Measurements from ENCODE around the gene PLEKHA7. TPM values are rescaled to one million over a fixed set of nuclear protein-coding genes. Genes with fewer than 3 reads are reported as not detected.

The PLEKHA7 gene
- total RNA-seq, 2 experiments from 2014 or later = 2.3 to 3.4 TPM

- DNase-seq = no peak
- Mint-ChIP-seq H3K9me3 (no peaks in the 10 kb centered on the region), H3K36me3 (ENCODE audit: low read depth) (no peaks in the 10 kb centered on the region), H3K27ac (no peak overlapping the region), H3K4me1 (peaks cover 2% of the 10 kb centered on the region), H3K4me3 (no peak overlapping the region), H3K27me3 (peaks cover 4% of the 10 kb centered on the region)
- CTCF ChIA-PET = interaction anchor here (1.0 kb wide), 1 partner anchor 12 kb away, joined by 3 read pairs; no protein-coding TSS in a partner anchor
- POLR2A ChIA-PET = no interaction called here
Measured at GRCh38 chr11:16777613-16777975, 236.6 kb downstream of the PLEKHA7 start.

GRCh38 chr11:16776711-16777612 is 237.3 kb downstream of the PLEKHA7 start:
- H3K4me3 Mint-ChIP-seq = no peak overlapping the region
- H3K36me3 Mint-ChIP-seq (ENCODE audit: low read depth) = no peaks in the 10 kb centered on the region
- H3K27ac Mint-ChIP-seq = no peak overlapping the region
- peaks cover 4% of the 10 kb centered on the region for H3K27me3 Mint-ChIP-seq
- peaks cover 2% of the 10 kb centered on the region for H3K4me1 Mint-ChIP-seq
- CTCF ChIA-PET = no interaction called here
- no peaks in the 10 kb centered on the region for H3K9me3 Mint-ChIP-seq
- POLR2A ChIA-PET = no interaction called here
- no peak for DNase-seq

DNA sequence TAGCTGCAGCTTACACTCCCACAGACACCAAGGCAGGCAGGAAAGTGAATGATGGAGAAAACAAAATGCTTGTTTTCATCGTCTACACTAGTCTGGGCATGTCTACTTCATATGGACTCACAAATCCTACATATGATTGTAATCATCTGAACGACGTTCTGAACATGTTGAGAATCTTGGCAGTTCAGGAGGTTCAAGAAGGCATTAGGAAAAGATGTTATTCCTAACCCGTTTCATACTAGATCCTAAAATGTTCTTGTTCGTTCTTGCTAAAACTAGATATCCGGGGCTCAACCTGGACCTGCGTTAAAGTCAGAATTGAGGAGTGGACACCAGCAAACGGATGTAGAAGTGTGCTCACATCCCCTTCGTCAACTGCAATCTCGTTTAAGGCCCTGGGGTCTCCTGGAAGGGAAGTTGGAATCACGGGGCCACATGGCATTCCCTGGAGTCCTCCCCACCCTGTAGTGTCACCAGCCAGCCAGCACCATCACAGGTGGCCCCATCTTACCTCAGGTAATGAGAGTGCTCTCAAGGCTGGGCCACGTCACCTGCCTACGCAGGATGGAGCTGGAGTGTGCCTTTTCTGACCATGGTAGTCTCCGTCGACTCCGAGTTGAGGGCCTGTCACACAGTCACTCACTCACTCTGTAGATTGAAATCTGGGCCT is 238.5 kb downstream of the PLEKHA7 start:
- Mint-ChIP-seq H3K4me3 (no peak overlapping the region), H3K9me3 (no peaks in the 10 kb centered on the region), H3K27me3 (peaks cover 6% of the 10 kb centered on the region), H3K27ac (no peak overlapping the region), H3K36me3 (ENCODE audit: low read depth) (no peaks in the 10 kb centered on the region), H3K4me1 (peaks cover 2% of the 10 kb centered on the region)
- ChIA-PET CTCF (no interaction called here), POLR2A (no interaction called here)
- DNase-seq = no peak

- ChIA-PET CTCF (no interaction called here), POLR2A (no interaction called here)
- DNase-seq = no peak
- no peak overlapping the region for H3K27ac Mint-ChIP-seq
- H3K4me1 Mint-ChIP-seq = peaks cover 2% of the 10 kb centered on the region
- H3K27me3 Mint-ChIP-seq = peaks cover 6% of the 10 kb centered on the region
- H3K36me3 Mint-ChIP-seq (ENCODE audit: low read depth) = no peaks in the 10 kb centered on the region
- no peaks in the 10 kb centered on the region for H3K9me3 Mint-ChIP-seq
- H3K4me3 Mint-ChIP-seq = no peak overlapping the region
Measured at GRCh38 chr11:16774936-16775613, 239.1 kb downstream of the PLEKHA7 start.

DNA sequence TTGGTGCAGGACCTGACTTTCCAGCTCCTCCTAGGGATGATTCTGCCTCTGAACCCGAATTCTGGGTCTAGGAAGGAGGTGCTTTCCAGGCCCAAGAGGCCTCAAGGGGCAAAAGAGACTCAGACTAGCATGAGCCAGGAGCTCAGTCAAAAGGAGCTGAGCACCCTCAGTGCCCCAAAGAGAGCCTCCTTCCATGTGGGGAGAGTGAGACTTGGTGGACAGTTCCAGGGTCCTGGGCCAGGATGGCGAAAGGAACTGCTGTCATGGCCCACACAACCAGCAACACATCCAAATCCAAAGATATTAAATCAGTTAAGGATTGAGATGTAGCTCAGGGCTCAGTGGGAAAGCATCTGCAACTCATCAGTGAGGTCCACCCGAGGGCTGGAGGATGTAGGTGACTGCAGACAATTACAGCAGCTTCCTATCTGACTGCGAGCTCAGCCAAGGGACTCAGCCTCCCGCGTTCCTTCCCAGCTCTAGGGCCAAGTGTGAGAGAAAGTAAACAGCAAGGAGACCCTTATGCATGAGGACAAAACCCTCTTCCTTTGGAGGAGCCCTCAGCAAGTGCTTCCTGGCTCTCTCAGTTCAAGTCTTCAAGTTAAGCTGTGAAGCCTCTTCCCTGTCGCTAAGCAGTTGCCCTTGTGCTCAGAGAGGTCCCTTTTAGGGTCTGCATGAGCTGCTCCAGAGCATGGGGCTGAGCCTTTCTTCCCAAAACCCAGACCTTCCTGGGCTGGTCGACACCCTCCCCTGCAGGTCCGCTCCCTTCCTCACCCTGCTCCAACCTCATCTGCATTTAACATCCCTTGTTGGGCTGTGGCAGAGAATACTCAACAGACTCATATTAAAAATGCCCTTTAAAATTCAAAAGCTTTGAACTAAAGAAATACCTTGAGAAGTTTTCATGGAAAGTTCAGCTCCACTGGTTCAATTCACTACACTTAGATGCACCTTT is 240.0 kb downstream of the PLEKHA7 start:
- no peak overlapping the region for H3K27ac Mint-ChIP-seq
- H3K9me3 Mint-ChIP-seq = no peaks in the 10 kb centered on the region
- POLR2A ChIA-PET = interaction anchor here (1.5 kb wide), 1 partner anchor 13 kb away, joined by 4 read pairs; no protein-coding TSS in a partner anchor
- no peaks in the 10 kb centered on the region for H3K4me1 Mint-ChIP-seq
- no peaks in the 10 kb centered on the region for H3K36me3 Mint-ChIP-seq (ENCODE audit: low read depth)
- CTCF ChIA-PET = interaction anchor here (1.3 kb wide), 1 partner anchor 12 kb away, joined by 3 read pairs; no protein-coding TSS in a partner anchor
- H3K27me3 Mint-ChIP-seq = peaks cover 6% of the 10 kb centered on the region
- no peak for DNase-seq
- no peak overlapping the region for H3K4me3 Mint-ChIP-seq

DNA sequence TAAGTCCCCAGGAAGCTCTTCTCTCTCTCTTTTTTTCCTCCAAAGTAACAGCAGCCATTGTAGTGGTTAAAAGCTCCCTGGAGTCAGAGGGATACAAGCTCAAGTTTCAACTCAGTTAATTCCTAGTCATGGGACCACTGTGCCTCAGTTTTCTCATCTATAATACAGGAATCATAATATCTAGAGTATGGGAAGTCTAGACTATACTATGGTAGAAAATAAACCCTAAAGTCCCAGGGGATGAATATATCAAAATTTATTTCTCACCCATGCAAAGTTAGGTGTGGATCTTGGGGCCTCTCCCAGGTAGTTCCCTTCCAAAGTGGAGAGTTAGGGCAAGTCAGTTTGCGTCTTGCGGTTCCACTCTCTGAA is 242.1 kb downstream of the PLEKHA7 start:
- no peak overlapping the region for H3K4me3 Mint-ChIP-seq
- POLR2A ChIA-PET = no interaction called here
- no peak for DNase-seq
- H3K27me3 Mint-ChIP-seq = peaks cover 6% of the 10 kb centered on the region
- CTCF ChIA-PET = interaction anchor here (2.1 kb wide), 1 partner anchor 12 kb away, joined by 6 read pairs; no protein-coding TSS in a partner anchor
- no peaks in the 10 kb centered on the region for H3K9me3 Mint-ChIP-seq
- no peaks in the 10 kb centered on the region for H3K36me3 Mint-ChIP-seq (ENCODE audit: low read depth)
- H3K4me1 Mint-ChIP-seq = no peaks in the 10 kb centered on the region
- no peak overlapping the region for H3K27ac Mint-ChIP-seq

DNA sequence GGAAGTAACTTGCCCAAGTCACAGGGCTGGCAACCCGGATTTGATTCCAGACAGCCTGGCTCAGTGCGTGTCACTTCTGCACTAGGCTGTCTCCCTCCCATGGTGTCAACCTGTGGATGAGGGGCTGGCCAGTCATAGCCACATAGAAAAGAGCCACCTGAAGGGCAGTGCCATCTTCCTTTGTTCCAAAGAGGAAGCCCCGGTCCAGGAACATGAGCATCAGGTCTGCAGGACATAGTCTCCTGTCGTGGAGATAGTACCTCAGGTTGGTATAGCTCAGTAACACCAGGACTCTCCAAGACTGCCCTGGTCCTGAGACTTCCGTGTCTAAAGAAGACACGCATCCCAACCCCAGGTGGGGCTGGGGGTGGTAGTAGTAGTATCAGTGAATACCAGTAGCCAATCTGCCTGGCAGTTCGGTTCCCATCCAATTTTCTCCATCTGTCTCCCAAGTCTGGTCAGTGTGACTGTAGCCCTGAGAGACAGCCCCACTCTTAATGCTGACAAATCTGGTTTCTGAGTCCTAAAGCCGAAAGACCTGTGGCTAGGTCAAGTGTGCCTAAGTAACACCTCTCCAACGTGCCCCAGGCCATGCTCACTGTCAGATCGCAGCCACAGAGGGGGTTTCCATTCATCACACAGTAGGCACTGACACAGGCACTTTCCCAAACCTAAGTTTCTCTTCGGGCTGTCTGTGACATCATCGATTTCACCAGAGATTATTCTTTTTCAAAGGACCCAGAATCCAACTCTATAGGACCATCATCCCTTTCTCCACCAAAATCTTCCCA is 242.7 kb downstream of the PLEKHA7 start:
- no peak for DNase-seq
- H3K4me3 Mint-ChIP-seq = no peak overlapping the region
- no peaks in the 10 kb centered on the region for H3K9me3 Mint-ChIP-seq
- H3K4me1 Mint-ChIP-seq = no peaks in the 10 kb centered on the region
- H3K27ac Mint-ChIP-seq = no peak overlapping the region
- H3K27me3 Mint-ChIP-seq = peaks cover 6% of the 10 kb centered on the region
- ChIA-PET POLR2A (no interaction called here), CTCF (interaction anchor here (2.1 kb wide), 1 partner anchor 13 kb away, joined by 6 read pairs; no protein-coding TSS in a partner anchor)
- H3K36me3 Mint-ChIP-seq (ENCODE audit: low read depth) = no peaks in the 10 kb centered on the region

DNA sequence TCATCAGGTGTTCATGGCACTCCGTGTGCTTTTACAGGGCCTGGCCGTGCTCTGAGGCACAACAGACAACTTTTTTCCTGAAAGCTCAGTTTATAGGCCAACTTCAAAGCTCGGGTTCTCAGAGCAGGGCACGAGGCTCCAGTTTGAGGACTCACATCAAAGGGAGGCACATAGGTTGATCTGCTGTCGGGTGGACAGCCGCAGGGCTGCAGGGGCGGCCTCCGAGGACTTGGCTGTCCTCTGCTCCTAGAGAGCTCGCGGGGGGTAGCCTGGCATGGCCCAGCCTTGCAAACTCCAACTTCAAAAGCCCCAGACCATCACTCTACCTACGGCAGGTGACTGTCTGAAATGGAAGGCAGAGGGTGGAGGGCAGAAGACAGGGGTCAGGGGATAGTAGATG is 244.2 kb downstream of the PLEKHA7 start:
- no peak for DNase-seq
- Mint-ChIP-seq H3K9me3 (no peaks in the 10 kb centered on the region), H3K36me3 (ENCODE audit: low read depth) (no peaks in the 10 kb centered on the region), H3K4me3 (no peak overlapping the region), H3K27me3 (peaks cover 6% of the 10 kb centered on the region), H3K27ac (no peak overlapping the region), H3K4me1 (no peaks in the 10 kb centered on the region)
- ChIA-PET CTCF (interaction anchor here (0.9 kb wide), 1 partner anchor 16 kb away, joined by 3 read pairs; no protein-coding TSS in a partner anchor), POLR2A (no interaction called here)

DNA sequence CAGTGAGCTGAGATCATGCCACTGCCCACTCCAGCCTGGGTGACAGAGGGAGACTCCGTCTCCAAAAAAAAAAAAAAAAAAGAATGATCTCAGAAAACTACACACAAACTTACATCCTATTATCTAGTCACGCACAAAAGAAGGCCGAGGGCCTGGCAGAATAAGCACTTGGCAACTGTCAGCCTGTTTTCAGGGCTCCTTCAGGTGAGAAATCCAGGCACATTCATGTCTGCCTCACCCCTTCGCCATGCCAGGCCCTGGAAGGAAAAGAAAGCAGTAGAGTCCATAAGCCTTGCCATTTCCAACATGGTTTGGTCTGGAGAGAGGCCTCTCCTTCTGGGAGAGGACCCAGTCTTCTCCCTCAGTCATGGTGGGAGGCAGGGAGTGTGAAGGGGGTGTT is 244.8 kb downstream of the PLEKHA7 start:
- CTCF ChIA-PET = no interaction called here
- H3K27ac Mint-ChIP-seq = no peak overlapping the region
- POLR2A ChIA-PET = no interaction called here
- no peaks in the 10 kb centered on the region for H3K36me3 Mint-ChIP-seq (ENCODE audit: low read depth)
- peaks cover 4% of the 10 kb centered on the region for H3K27me3 Mint-ChIP-seq
- DNase-seq = no peak
- no peak overlapping the region for H3K4me3 Mint-ChIP-seq
- H3K4me1 Mint-ChIP-seq = no peaks in the 10 kb centered on the region
- no peaks in the 10 kb centered on the region for H3K9me3 Mint-ChIP-seq

GRCh38 chr11:16767957-16768356 is 246.3 kb downstream of the PLEKHA7 start:
- ChIA-PET CTCF (interaction anchor here (1.0 to 1.6 kb wide), 2 partner anchors 16 to 18 kb away, joined by 3 to 5 read pairs; no protein-coding TSS in a partner anchor), POLR2A (no interaction called here)
- H3K4me3 Mint-ChIP-seq = no peak overlapping the region
- no peak overlapping the region for H3K27ac Mint-ChIP-seq
- H3K36me3 Mint-ChIP-seq (ENCODE audit: low read depth) = no peaks in the 10 kb centered on the region
- H3K4me1 Mint-ChIP-seq = no peaks in the 10 kb centered on the region
- peaks cover 2% of the 10 kb centered on the region for H3K27me3 Mint-ChIP-seq
- no peak for DNase-seq
- H3K9me3 Mint-ChIP-seq = no peaks in the 10 kb centered on the region

GRCh38 chr11:16767137-16767536 is 247.1 kb downstream of the PLEKHA7 start:
- Mint-ChIP-seq H3K27me3 (peaks cover 2% of the 10 kb centered on the region), H3K4me1 (no peaks in the 10 kb centered on the region), H3K4me3 (no peak overlapping the region), H3K27ac (no peak overlapping the region), H3K36me3 (ENCODE audit: low read depth) (no peaks in the 10 kb centered on the region), H3K9me3 (no peaks in the 10 kb centered on the region)
- ChIA-PET CTCF (interaction anchor here (1.0 to 1.6 kb wide), 2 partner anchors 17 to 18 kb away, joined by 3 to 5 read pairs; no protein-coding TSS in a partner anchor), POLR2A (no interaction called here)
- DNase-seq = no peak

DNA sequence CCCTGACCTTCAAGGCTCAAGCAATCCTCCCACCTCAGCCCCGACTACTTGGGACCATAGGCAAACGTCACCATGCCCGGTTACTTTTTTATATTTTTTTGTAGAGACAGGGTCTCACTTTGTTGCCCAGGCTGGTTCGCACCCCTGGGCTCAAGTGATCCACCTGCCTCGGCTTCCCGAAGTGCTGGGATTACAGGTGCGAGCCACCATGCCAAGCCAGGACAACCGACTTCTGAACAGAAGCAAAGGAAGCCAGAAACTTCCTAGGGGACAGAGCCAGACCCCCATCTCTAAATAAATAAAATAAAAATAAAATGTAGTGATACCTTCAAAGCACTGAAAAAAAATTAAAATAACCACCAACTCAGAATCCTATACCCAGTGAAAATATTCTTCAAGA is 249.3 kb downstream of the PLEKHA7 start:
- POLR2A ChIA-PET = interaction anchor here (1.5 kb wide), 1 partner anchor 15 kb away, joined by 3 read pairs; no protein-coding TSS in a partner anchor
- no peaks in the 10 kb centered on the region for H3K9me3 Mint-ChIP-seq
- H3K27me3 Mint-ChIP-seq = no peaks in the 10 kb centered on the region
- no peak overlapping the region for H3K4me3 Mint-ChIP-seq
- CTCF ChIA-PET = no interaction called here
- DNase-seq = no peak
- H3K36me3 Mint-ChIP-seq (ENCODE audit: low read depth) = no peaks in the 10 kb centered on the region
- H3K4me1 Mint-ChIP-seq = peaks cover 2% of the 10 kb centered on the region
- H3K27ac Mint-ChIP-seq = no peak overlapping the region
